Esophagus squamous epithelium (tissue), 5 donors: ENCODE data around the gene NRXN3. TPM values are rescaled to one million over a fixed set of nuclear protein-coding genes. Genes with fewer than 3 reads are reported as not detected.

Source experiments
- DNase-seq: peaks from one replicate; lab custom pipeline; 2025; lab: John Stamatoyannopoulos, UW
- H3K27ac ChIP-seq, 4 donors: fragments of 200-600 bp; sonication (generic); one replicate each; pipeline ENCODE4 v1.5.1; 2016 to 2019; ENCODE audit warnings: mild to moderate bottlenecking in 1 of 4
- H3K27me3 ChIP-seq, 4 donors: fragments of 200-600 bp; sonication (generic); 1 replicate in 3 of 4; 2 replicates in 1 of 4; pipeline versions ENCODE4 v1.5.1 to v1.6.0; 2017 to 2021; ENCODE audit warnings: antibody characterized with exemption in 1 of 4
- H3K36me3 ChIP-seq, 3 donors: fragments of 200-600 bp; sonication (generic); one replicate each; pipeline ENCODE4 v1.5.1; 2016 to 2019
- H3K4me1 ChIP-seq, 3 donors: fragments of 200-600 bp; sonication (generic); one replicate each; pipeline ENCODE4 v1.5.1; 2017 to 2019
- H3K4me3 ChIP-seq, 4 donors: fragments of 200-600 bp; sonication (generic); 1 replicate in 3 of 4; 2 replicates in 1 of 4; pipeline ENCODE4 v1.5.1; 2016 to 2019; ENCODE audit warnings: mild to moderate bottlenecking in 2 of 4, moderate library complexity in 1 of 4
- H3K9me3 ChIP-seq, 3 donors: fragments of 200-600 bp; sonication (generic); one replicate each; pipeline ENCODE4 v1.5.1; 2016 to 2019
- CTCF ChIP-seq, 6 experiments: fragments of 450-650 bp in 4 of 6; fragments of 200-600 bp in 2 of 6; sonication (generic) in 2 of 6; IDR thresholded peaks; one replicate each; pipeline ENCODE4 v1.5.1; 2016 to 2019; ENCODE audit warnings: antibody characterized with exemption in 6 of 6, mild to moderate bottlenecking in 4 of 6, moderate library complexity in 4 of 6
- POLR2A ChIP-seq, 4 donors: fragments of 450-650 bp; IDR thresholded peaks; one replicate each; pipeline ENCODE4 v1.6.1; 2017; ENCODE audit warnings: antibody characterized with exemption in 4 of 4, mild to moderate bottlenecking in 4 of 4, moderate library complexity in 3 of 4
- WGBS, 2 donors: methylation state at CpG; one replicate each; pipeline ENCODE4 v1.1.5; 2018; 5-methylcytosine and 5-hydroxymethylcytosine counted together
- intact Hi-C: fragments of 100-400 bp; cut with DNase I; formaldehyde crosslinking; loops from one replicate; pipeline ENCODE4 v1.15.0; 2022
- total RNA-seq, 4 donors: library from RNA; depleted of rRNA; stranded (reverse); fragments of >200 nt; gene quantifications; one replicate each; pipeline ENCODE4 v1.1.0, GENCODE V29; 2016
- donor health status: DM: yes; HTN: yes; CAD: no.

Gene NRXN3
- total RNA-seq, 4 donors from 2014 or later, result 0.30 to 15.8 (median 1.5) TPM

- no peak overlapping the region for H3K27ac ChIP-seq
- H3K9me3 ChIP-seq, result no peaks in the 10 kb centered on the region
- DNase-seq, result no peak
- intact Hi-C loops, result no loop called here
- no peaks in the 10 kb centered on the region for H3K4me1 ChIP-seq
- TF ChIP-seq POLR2A (IDR thresholded peaks at IDR 0.05) (no peak), CTCF (IDR thresholded peaks at IDR 0.05) (no peak)
- H3K27me3 ChIP-seq, result no peaks in the 10 kb centered on the region
- H3K36me3 ChIP-seq, result no peaks in the 10 kb centered on the region
- 71 to 80% methylated on average over 2 of the region's 2 CpGs for WGBS, 2 donors
- H3K4me3 ChIP-seq, result no peak overlapping the region
Measured at GRCh38 chr14:79569072-79569471, 1398.9 kb downstream of the NRXN3 start.

- no peaks in the 10 kb centered on the region for H3K4me1 ChIP-seq
- H3K36me3 ChIP-seq, result no peaks in the 10 kb centered on the region
- intact Hi-C loops, result no loop called here
- no peak overlapping the region for H3K27ac ChIP-seq
- 79 to 82% methylated on average over 1 of the region's 1 CpG for WGBS, 2 donors
- no peak for DNase-seq
- no peaks in the 10 kb centered on the region for H3K9me3 ChIP-seq
- H3K4me3 ChIP-seq, result no peak overlapping the region
- H3K27me3 ChIP-seq, result no peaks in the 10 kb centered on the region
- TF ChIP-seq POLR2A (IDR thresholded peaks at IDR 0.05), result no peak
- TF ChIP-seq CTCF (IDR thresholded peaks at IDR 0.05), result no peak
Measured at GRCh38 chr14:79570648-79571047, 1400.5 kb downstream of the NRXN3 start.

GRCh38 chr14:79571366-79571765 is 1401.2 kb downstream of the NRXN3 start:
- no peak overlapping the region for H3K27ac ChIP-seq
- H3K27me3 ChIP-seq, result no peaks in the 10 kb centered on the region
- 48 to 75% methylated on average over 4 of the region's 4 CpGs for WGBS, 2 donors
- no peaks in the 10 kb centered on the region for H3K36me3 ChIP-seq
- no peaks in the 10 kb centered on the region for H3K9me3 ChIP-seq
- intact Hi-C loops, result no loop called here
- no peak for DNase-seq
- H3K4me3 ChIP-seq, result no peak overlapping the region
- H3K4me1 ChIP-seq, result no peaks in the 10 kb centered on the region
- TF ChIP-seq CTCF (IDR thresholded peaks at IDR 0.05) (no peak), POLR2A (IDR thresholded peaks at IDR 0.05) (no peak)

GRCh38 chr14:79573486-79573885 is 1403.3 kb downstream of the NRXN3 start:
- H3K9me3 ChIP-seq, result no peaks in the 10 kb centered on the region
- H3K4me1 ChIP-seq, result no peaks in the 10 kb centered on the region
- H3K27ac ChIP-seq, result no peak overlapping the region
- intact Hi-C loops, result no loop called here
- TF ChIP-seq CTCF (IDR thresholded peaks at IDR 0.05), result no peak
- TF ChIP-seq POLR2A (IDR thresholded peaks at IDR 0.05), result no peak
- no peaks in the 10 kb centered on the region for H3K36me3 ChIP-seq
- no peaks in the 10 kb centered on the region for H3K27me3 ChIP-seq
- no peak for DNase-seq
- WGBS, 2 donors, result 70 to 71% methylated on average over 2 of the region's 2 CpGs
- no peak overlapping the region for H3K4me3 ChIP-seq

GRCh38 chr14:79575032-79575431 is 1404.9 kb downstream of the NRXN3 start:
- H3K27me3 ChIP-seq, result no peaks in the 10 kb centered on the region
- TF ChIP-seq CTCF (IDR thresholded peaks at IDR 0.05) (no peak), POLR2A (IDR thresholded peaks at IDR 0.05) (no peak)
- 48 to 51% methylated on average over 4 of the region's 4 CpGs for WGBS, 2 donors
- no peaks in the 10 kb centered on the region for H3K9me3 ChIP-seq
- H3K4me3 ChIP-seq, result no peak overlapping the region
- no peaks in the 10 kb centered on the region for H3K36me3 ChIP-seq
- no peaks in the 10 kb centered on the region for H3K4me1 ChIP-seq
- no peak overlapping the region for H3K27ac ChIP-seq
- intact Hi-C loops, result no loop called here
- DNase-seq, result no peak
